HepG2 (cell line): Measurements from ENCODE around the gene SRC. TPM values are rescaled to one million over a fixed set of nuclear protein-coding genes. Genes with fewer than 3 reads are reported as not detected.

ENCODE experiments used
- ATAC-seq: fragments of 200-7000 bp; cut with Tn5 transposase; 3 replicates; pipeline ENCODE4 v1.9.1; 2020; ENCODE audit warnings: mild to moderate bottlenecking, moderate library complexity
- BruUV-seq: library from RNA; stranded (reverse); fragments of 400-500 nt; replicated peaks from 2 replicates; lab custom pipeline; 2021; lab: Mats Ljungman, UMichigan
- CTCF ChIA-PET: fragments of 300-600 bp; formaldehyde crosslinking; extraction: SDS; loops from one replicate; lab custom pipeline; 2021; ENCODE audit warnings: low total read pairs, inconsistent platforms, low intra/inter-chr PET ratio; lab: Yijun Ruan, JAX
- POLR2A ChIA-PET: fragments of 350-600 bp; sonication (Branson Sonifier 250); formaldehyde crosslinking; loops from one replicate; lab custom pipeline; 2020; ENCODE audit warnings: antibody characterized with exemption, inconsistent platforms; lab: Yijun Ruan, JAX
- DNase-seq: peaks from one replicate; pipeline ENCODE4 v3.0.0-alpha.2; 2015; ENCODE audit warnings: low spot score
- FAIRE-seq: peaks from 3 replicates; lab custom pipeline; 2011; peaks lifted over from hg19 to GRCh38; lab: Jason Lieb, UNC
- H2AFZ ChIP-seq: one replicate; pipeline ENCODE4 v1.6.1; 2011; ENCODE audit warnings: low read length, inconsistent platforms
- H3K27ac ChIP-seq: fragments of 300-600 bp; 3 replicates; pipeline ENCODE4 v1.8.0; 2011; ENCODE audit warnings: mixed run types, mild to moderate bottlenecking, mixed read lengths, low read length, inconsistent platforms; ENCODE audit not compliant: insufficient read depth; ENCODE audit errors: extremely low read length
- H3K27me3 ChIP-seq, 2 experiments: fragments of 200-600 bp in 1 of 2; 2 replicates in 1 of 2; 3 replicates in 1 of 2; pipeline versions ENCODE4 v1.6.0 to v1.8.0; 2011; ENCODE audit warnings: low read length in 2 of 2, mild to moderate bottlenecking in 2 of 2, moderate library complexity in 2 of 2, inconsistent platforms in 1 of 2; ENCODE audit not compliant: insufficient read depth in 2 of 2, control insufficient read depth in 1 of 2
- H3K36me3 ChIP-seq, 2 experiments: fragments of 200-600 bp in 1 of 2; replicated peaks in 1 of 2; 2 replicates in 1 of 2; 3 replicates in 1 of 2; pipeline versions ENCODE4 v1.5.1 to v1.8.0; 2011; ENCODE audit warnings: low read length in 2 of 2, inconsistent platforms in 1 of 2; ENCODE audit not compliant: insufficient read depth in 2 of 2, control insufficient read depth in 1 of 2
- H3K4me1 ChIP-seq: 2 replicates; pipeline ENCODE4 v1.5.1; 2012; ENCODE audit warnings: low read length, inconsistent platforms; ENCODE audit not compliant: insufficient read depth
- H3K4me2 ChIP-seq: 2 replicates; pipeline ENCODE4 v1.6.0; 2011; ENCODE audit warnings: low read depth, low read length, inconsistent platforms
- H3K4me3 ChIP-seq, 3 experiments: fragments of 200-600 bp in 1 of 3; sonication (generic), shearing (Covaris generic) in 1 of 3; replicated peaks in 1 of 3; 2 replicates each; pipeline ENCODE4 v1.5.1; 2011 to 2016; ENCODE audit warnings: low read length in 3 of 3, inconsistent platforms in 2 of 3, low read depth in 2 of 3, mild to moderate bottlenecking in 2 of 3, control low read depth in 1 of 3, mixed read lengths in 1 of 3; ENCODE audit not compliant: insufficient read depth in 1 of 3
- H3K79me2 ChIP-seq: one replicate; pipeline ENCODE4 v1.6.1; 2011; ENCODE audit warnings: low read length, inconsistent platforms; ENCODE audit not compliant: insufficient read depth
- H3K9ac ChIP-seq: 2 replicates; pipeline ENCODE4 v1.6.0; 2011; ENCODE audit warnings: mild to moderate bottlenecking, low read depth, low read length, inconsistent platforms; ENCODE audit not compliant: insufficient read depth
- H3K9me3 ChIP-seq: 2 replicates; pipeline ENCODE4 v1.5.1; 2012; ENCODE audit warnings: mild to moderate bottlenecking, low read length
- H4K20me1 ChIP-seq: 2 replicates; pipeline ENCODE4 v1.6.0; 2011; ENCODE audit warnings: inconsistent platforms, mild to moderate bottlenecking, low read length, moderate library complexity; ENCODE audit not compliant: insufficient read depth
- FOXK2 ChIP-seq: fragments of 450-650 bp; IDR thresholded peaks from 2 replicates; pipeline ENCODE4 v1.6.1; 2016
- HNRNPL ChIP-seq: fragments of 200-400 bp; formaldehyde crosslinking; IDR thresholded peaks from 2 replicates; pipeline ENCODE4 v1.6.1; 2017; ENCODE audit warnings: mild to moderate bottlenecking, low read depth, low read length
- KDM2A ChIP-seq: sonication (generic); formaldehyde crosslinking; IDR thresholded peaks from 2 replicates; pipeline ENCODE4 v1.4.0; 2020; ENCODE audit warnings: low read depth, missing genetic modification reagents, borderline replicate concordance
- KLF16 ChIP-seq, 2 experiments: sonication (generic) in 1 of 2; formaldehyde crosslinking in 1 of 2; IDR thresholded peaks; 2 replicates each; pipeline versions ENCODE4 v1.6.1 to v1.8.0; 2016 to 2023; ENCODE audit warnings: missing genetic modification reagents in 2 of 2, missing compliant biosample characterization in 1 of 2
- PHB2 ChIP-seq: fragments of 450-650 bp; IDR thresholded peaks from 2 replicates; pipeline ENCODE4 v1.6.1; 2018; ENCODE audit not compliant: partially characterized antibody
- SMAD3 ChIP-seq: sonication (generic); formaldehyde crosslinking; IDR thresholded peaks from 2 replicates; pipeline ENCODE4 v1.4.0; 2020; ENCODE audit warnings: missing genetic modification reagents
- SMC3 ChIP-seq: IDR thresholded peaks from 2 replicates; pipeline ENCODE4 v1.6.1; 2011; ENCODE audit warnings: low read length, improper control_type of control experiment
- SOX5 ChIP-seq: IDR thresholded peaks from 2 replicates; pipeline ENCODE4 v1.6.1; 2016; ENCODE audit warnings: borderline replicate concordance
- WGBS: methylation state at CpG from one replicate; pipeline ENCODE4 v1.1.6; 2017; ENCODE audit warnings: low lambda C conversion rate; 5-methylcytosine and 5-hydroxymethylcytosine counted together
- in situ Hi-C: cut with HindIII; loops from 2 replicates; pipeline ENCODE4 v1.10.0; 2017; ENCODE audit warnings: low pct_unique_long_range_greater_than_20kb; ENCODE audit not compliant: extremely low pct_ligation_motif_present
- intact Hi-C: fragments of 100-400 bp; cut with micrococcal nuclease; formaldehyde crosslinking; loops from one replicate; pipeline ENCODE4 v1.10.0; 2022; ENCODE audit not compliant: unreplicated experiment
- polyA plus RNA-seq, 8 experiments: library from polyadenylated mRNA; depleted of rRNA in 3 of 8; stranded (reverse) in 7 of 8; unstranded in 1 of 8; fragments of >200 nt; fragmentation: Illumina TruSeq in 4 of 8; extraction: Trizol in 4 of 8; gene quantifications; 2 replicates each; pipeline versions ENCODE4 v1.2.1 to v1.2.3, GENCODE V29; 2011 to 2016; ENCODE audit warnings: low read depth in 4 of 8, missing spikeins in 1 of 8, mixed read lengths in 1 of 8; ENCODE audit not compliant: insufficient read depth in 1 of 8
- total RNA-seq, 5 experiments: library from RNA; depleted of rRNA; stranded (reverse); fragments of >200 nt; fragmentation: Illumina TruSeq; extraction: Trizol; gene quantifications; 2 replicates each; pipeline ENCODE4 v1.2.3, GENCODE V29; 2016; ENCODE audit warnings: low read depth in 1 of 5

The SRC gene
- total and polyA plus RNA-seq, 2 of the 13 experiments (the other 11 are each of a cell fraction or from before 2014, with no cell fraction given) = 54.7 to 192 TPM

DNA sequence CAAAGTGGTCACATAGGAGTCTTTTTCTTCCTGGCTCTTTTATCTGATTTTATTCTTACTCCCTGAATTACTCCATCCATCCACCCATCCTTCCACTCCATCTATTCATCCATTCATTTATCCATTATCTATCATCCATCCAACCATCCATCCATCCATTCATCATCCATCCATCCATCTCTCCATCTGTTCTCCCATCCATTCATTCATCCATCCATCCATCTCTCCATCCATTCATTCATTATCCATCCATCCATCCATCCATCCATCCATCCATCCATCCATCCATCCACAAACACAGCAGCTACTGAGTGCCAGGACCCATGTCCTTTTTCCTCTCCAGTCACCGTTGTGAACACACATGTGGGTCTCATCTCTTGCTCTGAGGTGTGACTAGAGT lies 96.6 kb downstream of the SRC start:
- ATAC-seq = no peak
- DNase-seq = no peak
- Histone ChIP-seq H3K36me3 (no peaks in the 10 kb centered on the region), H3K9me3 (no peaks in the 10 kb centered on the region), H3K4me1 (peaks cover 14% of the 10 kb centered on the region), H3K9ac (no peak overlapping the region), H3K4me3 (no peak overlapping the region)
- BruUV-seq = no TSS peak
- TF ChIP-seq KDM2A (CRISPR knock-in tag) (no peak), SOX5 (no peak), PHB2 (peak; percentile 70), SMAD3 (no peak), FOXK2 (0 out of 2 replicates have a peak, but pooled peaks have one; percentile 12)
- TF ChIP-seq, all 625 proteins: peak for 2
- in situ Hi-C loops (no loop called here), intact Hi-C loops (no loop called here)
- Histone ChIP-seq H2AFZ (no peak overlapping the region), H3K27me3 (peaks cover 4 to 46% of the 10 kb centered on the region in 2 experiments; a peak in 4 of 5 replicates), H3K79me2 (no peaks in the 10 kb centered on the region), H3K4me2 (no peak overlapping the region), H3K27ac (no peak overlapping the region), H4K20me1 (no peaks in the 10 kb centered on the region)
- CTCF ChIA-PET = no interaction called here
- WGBS = 2% methylated on average over 1 of the region's 1 CpG
- POLR2A ChIA-PET = no interaction called here
- FAIRE-seq = no peak

DNA sequence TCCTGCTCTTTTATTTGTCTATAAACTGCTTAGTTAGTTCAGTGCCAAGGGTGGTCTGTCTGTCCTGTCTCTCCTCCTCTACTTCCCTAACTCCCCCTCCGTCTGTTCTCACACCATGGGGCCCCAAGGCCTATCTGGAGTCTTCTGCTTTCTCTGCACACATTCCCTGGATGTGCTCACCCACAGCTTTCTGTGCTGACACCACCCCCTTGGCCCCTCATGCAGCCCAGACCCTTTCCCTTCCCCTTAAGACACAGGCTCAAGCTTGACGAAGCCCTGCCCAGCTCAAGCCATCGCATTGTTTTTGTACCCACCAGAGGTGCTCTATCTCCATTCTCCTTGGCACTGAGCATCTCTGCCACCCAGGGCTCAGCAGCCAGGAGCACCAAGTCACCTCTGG lies 97.0 kb downstream of the SRC start:
- in situ Hi-C loops = no loop called here
- POLR2A ChIA-PET = no interaction called here
- no peak for FAIRE-seq
- no peaks in the 10 kb centered on the region for H3K36me3 ChIP-seq
- no peak overlapping the region for H3K4me3 ChIP-seq
- TF ChIP-seq SMC3 = no peak
- no peak for TF ChIP-seq KLF16 (CRISPR knock-in tag; IDR thresholded peaks at IDR 0.05)
- no peak for TF ChIP-seq HNRNPL
- no peaks in the 10 kb centered on the region for H3K9me3 ChIP-seq
- H3K27me3 ChIP-seq = peaks cover 5 to 51% of the 10 kb centered on the region in 2 experiments; a peak in 4 of 5 replicates
- no TSS peak for BruUV-seq
- H3K4me1 ChIP-seq = peaks cover 9% of the 10 kb centered on the region
- 9% methylated on average over 3 of the region's 3 CpGs for WGBS
- no peak for ATAC-seq
- H2AFZ ChIP-seq = no peak overlapping the region
- DNase-seq = no peak
- H3K79me2 ChIP-seq = no peaks in the 10 kb centered on the region
- H4K20me1 ChIP-seq = no peaks in the 10 kb centered on the region
- intact Hi-C loops = no loop called here
- CTCF ChIA-PET = no interaction called here
- H3K9ac ChIP-seq = no peak overlapping the region
- H3K27ac ChIP-seq = no peak overlapping the region
- no peak overlapping the region for H3K4me2 ChIP-seq
